ENCODE results near the gene PRAME.
"Not testable (repeated sequence)": the region's sequence is repeated elsewhere in the genome, so short reads cannot be mapped to it uniquely, and the experiment has no call there.

The PRAME gene

GRCh38 chr22:22558972-22559603 lies at the start of gene PRAME:
PRAME (minus strand) TSS chr22:22559265; CDS start chr22:22556832, 2,433 bp downstream.
- peak; percentile 85 for DNase-seq
- Mint-ChIP-seq H3K27ac (no peak within 1 kb of the TSS), H3K27me3 (peaks cover 11% of the 10 kb centered on the region), H3K36me3 (no peaks in the 10 kb centered on the region), H3K9me3 (no peaks in the 10 kb centered on the region), H3K4me1 (peaks cover 4% of the 10 kb centered on the region), H3K4me3 (no peak within 1 kb of the TSS)
- CTCF ChIA-PET: interaction anchor here (1.0 to 1.8 kb wide), 5 partner anchors 8 to 133 kb away, joined by 3 to 7 read pairs (median 4); no protein-coding TSS in a partner anchor

GRCh38 chr22:22608022-22608421 lies 49.0 kb upstream of the PRAME start:
- H3K27ac Mint-ChIP-seq, CTCF ChIA-PET, DNase-seq, H3K4me1 Mint-ChIP-seq, H3K9me3 Mint-ChIP-seq, H3K4me3 Mint-ChIP-seq, H3K36me3 Mint-ChIP-seq: not testable (repeated sequence)
- peaks cover 21% of the 10 kb centered on the region for H3K27me3 Mint-ChIP-seq

GRCh38 chr22:22605074-22605404 lies 46.0 kb upstream of the PRAME start:
- Mint-ChIP-seq H3K27me3 (peaks cover 21% of the 10 kb centered on the region), H3K36me3 (no peaks in the 10 kb centered on the region), H3K4me3 (no peak overlapping the region), H3K4me1 (no peaks in the 10 kb centered on the region), H3K9me3 (no peaks in the 10 kb centered on the region), H3K27ac (no peak overlapping the region)
- CTCF ChIA-PET: interaction anchor here (0.6 to 1.0 kb wide), 2 partner anchors 14 to 22 kb away, joined by 3 to 4 read pairs; no protein-coding TSS in a partner anchor
- DNase-seq: no peak

GRCh38 chr22:22604326-22605073 lies 45.4 kb upstream of the PRAME start:
- CTCF ChIA-PET: interaction anchor here (1.0 kb wide), 1 partner anchor 14 kb away, joined by 4 read pairs; no protein-coding TSS in a partner anchor
- Mint-ChIP-seq H3K9me3 (no peaks in the 10 kb centered on the region), H3K4me1 (no peaks in the 10 kb centered on the region), H3K36me3 (no peaks in the 10 kb centered on the region), H3K4me3 (no peak overlapping the region), H3K27me3 (peaks cover 19% of the 10 kb centered on the region), H3K27ac (no peak overlapping the region)
- no peak for DNase-seq

GRCh38 chr22:22603470-22603947 lies 44.4 kb upstream of the PRAME start:
- no peak for DNase-seq
- Mint-ChIP-seq H3K36me3 (no peaks in the 10 kb centered on the region), H3K27ac (no peak overlapping the region), H3K9me3 (no peaks in the 10 kb centered on the region), H3K4me3 (no peak overlapping the region), H3K27me3 (peaks cover 24% of the 10 kb centered on the region), H3K4me1 (no peaks in the 10 kb centered on the region)
- CTCF ChIA-PET: no interaction called here

- DNase-seq: no peak
- no peak overlapping the region for H3K27ac Mint-ChIP-seq
- no peaks in the 10 kb centered on the region for H3K4me1 Mint-ChIP-seq
- no peaks in the 10 kb centered on the region for H3K36me3 Mint-ChIP-seq
- no peak overlapping the region for H3K4me3 Mint-ChIP-seq
- CTCF ChIA-PET: interaction anchor here (2.0 kb wide), 1 partner anchor 14 kb away, joined by 5 read pairs; no protein-coding TSS in a partner anchor
- no peaks in the 10 kb centered on the region for H3K9me3 Mint-ChIP-seq
- peaks cover 21% of the 10 kb centered on the region for H3K27me3 Mint-ChIP-seq
Measured at GRCh38 chr22:22600531-22601261, 41.6 kb upstream of the PRAME start.

- CTCF ChIA-PET: interaction anchor here (1.2 to 2.0 kb wide), 2 partner anchors 12 to 55 kb away, joined by 3 to 5 read pairs; no protein-coding TSS in a partner anchor
- H3K4me1 Mint-ChIP-seq: no peaks in the 10 kb centered on the region
- H3K9me3 Mint-ChIP-seq: no peaks in the 10 kb centered on the region
Measured at GRCh38 chr22:22599248-22599647, 40.2 kb upstream of the PRAME start.

GRCh38 chr22:22598144-22598543 lies 39.1 kb upstream of the PRAME start:
- Mint-ChIP-seq H3K27me3 (peaks cover 23% of the 10 kb centered on the region), H3K4me1 (no peaks in the 10 kb centered on the region), H3K27ac (no peak overlapping the region), H3K9me3 (no peaks in the 10 kb centered on the region), H3K4me3 (no peak overlapping the region), H3K36me3 (no peaks in the 10 kb centered on the region)
- CTCF ChIA-PET: no interaction called here
- no peak for DNase-seq

More at GRCh38 chr22:22599248-22599647, 40.2 kb upstream of the PRAME start:
- no peak for DNase-seq
- no peaks in the 10 kb centered on the region for H3K36me3 Mint-ChIP-seq
- no peak overlapping the region for H3K27ac Mint-ChIP-seq
- peaks cover 18% of the 10 kb centered on the region for H3K27me3 Mint-ChIP-seq
- H3K4me3 Mint-ChIP-seq: no peak overlapping the region

- Mint-ChIP-seq H3K27ac (no peak overlapping the region), H3K36me3 (no peaks in the 10 kb centered on the region), H3K9me3 (no peaks in the 10 kb centered on the region), H3K4me3 (no peak overlapping the region), H3K4me1 (no peaks in the 10 kb centered on the region), H3K27me3 (peaks cover 31% of the 10 kb centered on the region)
- DNase-seq: no peak
- CTCF ChIA-PET: no interaction called here
Measured at GRCh38 chr22:22595001-22595835, 36.2 kb upstream of the PRAME start.

GRCh38 chr22:22593964-22594656 lies 35.0 kb upstream of the PRAME start:
- CTCF ChIA-PET: interaction anchor here (0.6 kb wide), 1 partner anchor 33 kb away, joined by 3 read pairs; no protein-coding TSS in a partner anchor
- no peak overlapping the region for H3K27ac Mint-ChIP-seq
- H3K4me3 Mint-ChIP-seq: no peak overlapping the region
- peaks cover 34% of the 10 kb centered on the region for H3K27me3 Mint-ChIP-seq
- no peaks in the 10 kb centered on the region for H3K9me3 Mint-ChIP-seq
- H3K36me3 Mint-ChIP-seq: no peaks in the 10 kb centered on the region
- DNase-seq: peak; percentile 72
- no peaks in the 10 kb centered on the region for H3K4me1 Mint-ChIP-seq

GRCh38 chr22:22593250-22593649 lies 34.2 kb upstream of the PRAME start:
- CTCF ChIA-PET: interaction anchor here (1.3 kb wide), 1 partner anchor 93 kb away, joined by 4 read pairs; no protein-coding TSS in a partner anchor

GRCh38 chr22:22591348-22592299 lies 32.6 kb upstream of the PRAME start:
- H3K36me3 Mint-ChIP-seq: no peaks in the 10 kb centered on the region
- CTCF ChIA-PET: interaction anchor here (1.0 to 6.9 kb wide), 11 partner anchors 13 to 249 kb away, joined by 3 to 44 read pairs (median 3); no protein-coding TSS in a partner anchor
- H3K27ac Mint-ChIP-seq: no peak overlapping the region
- no peak for DNase-seq
- H3K9me3 Mint-ChIP-seq: no peaks in the 10 kb centered on the region
- no peaks in the 10 kb centered on the region for H3K4me1 Mint-ChIP-seq
- H3K27me3 Mint-ChIP-seq: peaks cover 46% of the 10 kb centered on the region
- H3K4me3 Mint-ChIP-seq: no peak overlapping the region

More at GRCh38 chr22:22593250-22593649, 34.2 kb upstream of the PRAME start:
- H3K4me1 Mint-ChIP-seq: no peaks in the 10 kb centered on the region
- no peaks in the 10 kb centered on the region for H3K36me3 Mint-ChIP-seq
- H3K27me3 Mint-ChIP-seq: peaks cover 33% of the 10 kb centered on the region
- DNase-seq: no peak
- no peak overlapping the region for H3K4me3 Mint-ChIP-seq
- H3K27ac Mint-ChIP-seq: no peak overlapping the region
- no peaks in the 10 kb centered on the region for H3K9me3 Mint-ChIP-seq

Measured in activated naive CD4-positive, alpha-beta T cell treated with anti-CD3 and anti-CD28 coated beads, Interleukin-2, amount 10 ng/mL, durations not matched to agents 7 days and 5 days (primary cell).